GOT3 (cell line): Measurements from ENCODE around the gene SEC14L1.
"Not testable (repeated sequence)": the region's sequence is repeated elsewhere in the genome, so short reads cannot be mapped to it uniquely, and the experiment has no call there.

ENCODE experiments used
- DNase-seq: peaks from one replicate; lab custom pipeline; 2025; ENCODE audit warnings: mixed read lengths; lab: John Stamatoyannopoulos, UW

Gene SEC14L1

GRCh38 chr17:77240976-77241375 lies 100.2 kb downstream of the SEC14L1 start:
- no peak for DNase-seq

GRCh38 chr17:77242118-77242851 lies 101.5 kb downstream of the SEC14L1 start:
- no peak for DNase-seq

GRCh38 chr17:77245162-77245926 lies 104.6 kb downstream of the SEC14L1 start:
- no peak for DNase-seq

- DNase-seq, result no peak
Measured at GRCh38 chr17:77246110-77247047, 105.6 kb downstream of the SEC14L1 start.

GRCh38 chr17:77247048-77247541 lies 106.3 kb downstream of the SEC14L1 start:
- peak; percentile 18 for DNase-seq

GRCh38 chr17:77247609-77248008 lies 106.8 kb downstream of the SEC14L1 start:
- DNase-seq, result no peak

- no peak for DNase-seq
Measured at GRCh38 chr17:77248216-77249114, 107.7 kb downstream of the SEC14L1 start.

- no peak for DNase-seq
Measured at GRCh38 chr17:77251622-77252183, 110.9 kb downstream of the SEC14L1 start.

GRCh38 chr17:77252306-77252705 lies 111.5 kb downstream of the SEC14L1 start:
- not testable (repeated sequence) for DNase-seq

- DNase-seq, result no peak
Measured at GRCh38 chr17:77253611-77254051, 112.9 kb downstream of the SEC14L1 start.

- DNase-seq, result peak; percentile 17
Measured at GRCh38 chr17:77254951-77255825, 114.4 kb downstream of the SEC14L1 start.

GRCh38 chr17:77255970-77256369 lies 115.2 kb downstream of the SEC14L1 start:
- DNase-seq, result not testable (repeated sequence)

- no peak for DNase-seq
Measured at GRCh38 chr17:77256710-77257109, 115.9 kb downstream of the SEC14L1 start.

- no peak for DNase-seq
Measured at GRCh38 chr17:77257169-77257568, 116.4 kb downstream of the SEC14L1 start.

- DNase-seq, result no peak
Measured at GRCh38 chr17:77257596-77258458, 117.1 kb downstream of the SEC14L1 start.

GRCh38 chr17:77258638-77259037 lies 117.9 kb downstream of the SEC14L1 start:
- no peak for DNase-seq

- DNase-seq, result no peak
Measured at GRCh38 chr17:77264617-77265230, 124.0 kb downstream of the SEC14L1 start.

- DNase-seq, result no peak
Measured at GRCh38 chr17:77266213-77266612, 125.4 kb downstream of the SEC14L1 start.
